Limb (tissue), 2 donors: Measurements from ENCODE around the gene TTI1.
A peak's percentile ranks its signal among the peaks of the same experiment; 100 is the strongest.

ENCODE experiments used
- DNase-seq, 2 donors: peaks; one replicate each; pipeline ENCODE4 v3.0.0-alpha.2; 2016; ENCODE audit errors: extremely low spot score in 2 of 2

Gene TTI1

GRCh38 chr20:38033330-38034107 lies at the start of gene TTI1, which contains the start of gene RPRD1B:
Gene TTI1 (minus strand): TSS chr20:38033456. CDS start chr20:38013816, 19,640 bp downstream.
Gene RPRD1B (plus strand): TSS chr20:38033746. CDS start chr20:38033948, 202 bp downstream.
- DNase-seq = peak; percentile 95

GRCh38 chr20:38082894-38083293 lies 49.6 kb upstream of the TTI1 start:
- DNase-seq = no peak

DNA sequence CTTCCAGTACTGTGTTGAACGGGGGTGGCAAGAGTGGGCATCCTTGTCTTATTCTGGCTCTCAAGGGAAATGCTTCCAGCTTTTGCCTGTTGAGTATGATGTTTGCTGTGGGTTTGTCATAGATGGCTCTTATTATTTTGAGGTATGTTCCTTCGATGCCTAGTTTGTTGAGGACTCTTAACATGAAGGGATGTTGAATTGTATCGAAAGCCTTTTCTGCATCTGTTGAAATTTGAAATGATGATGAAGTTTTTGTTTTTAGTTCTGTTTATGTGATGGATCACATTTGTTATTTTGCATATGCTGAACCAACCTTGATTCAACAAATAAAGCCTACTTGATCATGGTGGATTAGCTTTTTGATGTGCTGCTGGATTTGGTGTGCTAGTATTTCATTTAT lies 48.3 kb upstream of the TTI1 start:
- no peak for DNase-seq

- DNase-seq = no peak
Observed at GRCh38 chr20:38079353-38079752, 46.1 kb upstream of the TTI1 start.

DNA sequence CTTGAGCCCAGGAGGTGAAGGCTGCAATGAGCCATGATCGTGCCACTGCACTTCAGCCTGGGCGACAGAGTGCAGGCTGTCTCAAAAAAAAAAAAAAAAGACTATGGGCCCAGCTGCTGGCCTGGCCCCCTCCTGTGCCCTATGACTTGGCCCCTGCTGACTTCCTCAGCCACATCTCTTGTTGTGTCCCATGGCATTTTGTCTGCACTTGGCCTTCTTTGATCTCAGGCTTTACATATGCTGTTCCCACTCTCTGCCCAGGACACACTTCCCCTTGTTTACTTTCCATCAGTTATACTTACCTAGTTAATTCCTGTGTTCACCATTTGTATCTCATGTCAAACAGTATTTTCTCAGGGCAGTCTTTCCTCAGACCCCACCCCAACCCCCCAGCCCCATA lies 44.8 kb upstream of the TTI1 start:
- no peak for DNase-seq

DNA sequence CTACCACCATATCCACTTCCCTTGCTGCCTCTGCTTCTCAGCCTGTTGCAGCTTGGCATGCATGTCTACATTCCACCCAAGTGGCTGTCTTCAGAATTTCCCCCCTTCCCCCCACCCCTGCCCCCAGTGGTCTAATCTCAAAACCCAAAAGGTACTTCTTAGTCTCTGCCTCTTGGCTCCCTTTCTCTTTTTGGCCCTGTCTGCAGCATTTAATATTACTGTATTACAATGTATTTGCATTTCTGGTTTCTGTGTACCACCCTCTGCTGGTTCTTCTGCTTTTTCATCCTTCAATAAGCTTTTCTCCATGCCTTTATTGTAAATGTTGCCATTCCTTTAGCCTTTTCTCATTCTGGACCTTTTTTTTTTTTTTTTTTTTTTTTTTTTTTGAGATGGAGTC lies 43.3 kb upstream of the TTI1 start:
- no peak for DNase-seq

DNA sequence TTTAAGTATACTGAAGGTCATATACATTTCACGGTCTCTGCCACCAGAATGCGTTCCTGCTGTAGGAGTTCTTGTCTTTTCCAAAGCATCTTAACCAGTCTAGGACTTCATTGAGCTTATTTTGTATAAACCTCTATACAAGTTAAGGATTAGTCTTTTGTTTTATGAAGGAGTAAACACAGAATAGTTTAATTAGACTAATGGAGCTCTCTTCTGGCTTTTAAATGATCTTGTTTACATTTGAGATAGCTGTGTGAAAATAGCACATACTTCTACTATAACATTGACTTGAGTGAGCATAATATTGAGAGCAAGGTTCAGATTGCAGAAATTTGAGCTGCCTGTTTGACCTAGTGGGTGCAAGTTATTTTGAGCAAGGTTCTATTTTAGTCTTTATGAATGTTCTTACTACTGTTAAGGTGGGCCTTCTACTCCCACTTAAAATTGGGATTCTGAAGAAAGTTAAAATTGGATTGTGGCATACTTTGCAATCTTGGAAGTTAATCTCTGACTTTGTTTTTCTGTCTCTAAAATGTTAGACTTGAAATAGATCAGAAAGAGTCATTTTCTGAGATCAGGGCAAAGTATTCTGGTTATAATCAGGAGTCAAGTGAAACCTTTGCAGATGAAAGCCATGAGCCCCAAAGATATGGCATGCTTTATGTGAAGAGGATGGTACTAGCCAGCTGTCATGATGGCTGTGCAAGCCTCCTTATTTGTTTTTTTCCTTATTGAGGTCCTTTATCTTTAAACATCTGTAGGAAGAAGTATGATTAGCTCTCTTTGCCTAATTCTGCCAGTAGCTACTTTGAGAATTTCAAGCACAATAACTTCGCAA lies 42.1 kb upstream of the TTI1 start:
- no peak for DNase-seq

- peak in 1 of 2 donors; percentile 55 for DNase-seq
Observed at GRCh38 chr20:38073307-38074071, 40.2 kb upstream of the TTI1 start.

- no peak for DNase-seq
Observed at GRCh38 chr20:38072898-38073297, 39.6 kb upstream of the TTI1 start.

DNA sequence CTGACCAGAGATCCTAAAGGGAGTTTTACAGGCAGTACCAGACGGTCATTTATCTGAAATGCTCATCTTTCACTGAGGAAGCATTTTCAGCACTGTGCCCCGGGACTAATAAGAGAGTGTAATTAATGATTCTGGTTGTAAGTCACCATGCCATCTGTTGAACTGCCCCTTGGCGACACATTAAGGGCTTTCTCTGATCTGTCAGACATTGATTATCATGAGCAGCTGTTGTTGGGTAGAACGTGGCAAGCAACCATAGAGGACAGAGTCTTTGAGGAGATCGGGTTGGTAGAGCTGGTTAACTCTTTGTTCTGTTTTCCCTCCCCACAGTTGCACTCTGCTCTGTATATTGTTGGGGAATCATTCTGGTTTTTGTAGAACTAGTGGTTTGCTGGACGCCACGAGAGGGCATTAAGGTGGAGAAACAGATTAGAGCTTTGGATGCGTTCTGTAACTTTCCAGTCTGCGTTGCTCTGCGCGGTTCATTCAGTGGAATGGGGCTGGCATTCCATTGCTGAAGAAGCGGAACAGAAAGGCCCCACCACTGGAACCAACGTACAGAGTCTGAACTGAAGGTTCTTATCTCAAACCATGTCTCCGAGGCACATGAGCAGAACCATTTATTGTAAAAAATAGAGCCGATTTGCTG lies 34.6 kb upstream of the TTI1 start:
- no peak for DNase-seq

- DNase-seq = no peak
Observed at GRCh38 chr20:38066969-38067716, 33.9 kb upstream of the TTI1 start.

GRCh38 chr20:38065764-38066375 lies 32.6 kb upstream of the TTI1 start:
- DNase-seq = no peak

DNA sequence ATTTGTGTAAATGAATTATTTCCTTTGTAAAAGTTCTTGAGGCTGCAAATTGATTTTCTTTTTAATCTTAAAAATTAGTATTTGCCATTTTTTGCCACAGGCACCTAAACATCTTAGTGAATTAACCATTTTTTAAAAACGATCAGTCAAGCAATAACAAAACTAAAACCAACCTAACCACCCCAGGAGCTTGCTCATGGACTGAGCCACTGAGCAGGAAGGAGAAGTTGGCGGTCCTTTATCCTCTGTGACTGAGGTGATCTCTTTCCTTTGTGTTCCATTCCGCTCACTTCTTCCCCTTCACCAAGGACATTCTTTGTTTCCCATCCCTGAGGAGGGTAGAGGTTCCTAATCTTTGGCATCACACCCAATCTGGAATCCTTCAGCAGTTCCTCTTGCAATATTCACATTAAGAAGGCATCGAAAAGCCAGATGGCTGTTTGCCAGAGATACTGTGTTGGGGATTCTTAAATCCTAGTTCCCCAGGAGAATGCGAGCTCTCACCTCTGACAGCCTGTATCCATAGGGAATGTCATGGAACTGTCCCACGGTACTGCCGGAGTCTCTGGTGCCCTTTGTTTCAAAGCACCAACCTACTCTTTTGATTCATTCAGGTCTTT lies 30.8 kb upstream of the TTI1 start:
- no peak for DNase-seq

DNA sequence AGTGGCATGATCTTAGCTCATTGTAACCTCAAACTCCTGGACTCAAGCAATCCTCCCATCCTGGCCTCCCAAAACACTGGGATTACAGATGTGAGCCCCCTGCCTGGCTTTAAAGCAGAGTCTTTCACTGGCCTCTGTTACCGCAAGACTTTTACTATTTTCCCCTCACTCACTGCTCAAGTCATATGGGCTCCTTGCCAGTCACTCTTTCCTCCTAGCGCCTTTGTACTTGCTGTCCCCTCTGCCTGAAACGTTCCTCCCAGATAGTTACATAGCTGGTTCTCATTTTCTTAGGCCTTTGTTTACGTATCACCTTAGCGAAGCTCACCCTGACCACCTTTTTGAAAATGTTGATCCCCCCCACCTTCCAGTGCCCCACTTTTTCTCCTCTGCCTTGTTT lies 29.6 kb upstream of the TTI1 start:
- no peak for DNase-seq

- DNase-seq = no peak
Observed at GRCh38 chr20:38061109-38061508, 27.9 kb upstream of the TTI1 start.

DNA sequence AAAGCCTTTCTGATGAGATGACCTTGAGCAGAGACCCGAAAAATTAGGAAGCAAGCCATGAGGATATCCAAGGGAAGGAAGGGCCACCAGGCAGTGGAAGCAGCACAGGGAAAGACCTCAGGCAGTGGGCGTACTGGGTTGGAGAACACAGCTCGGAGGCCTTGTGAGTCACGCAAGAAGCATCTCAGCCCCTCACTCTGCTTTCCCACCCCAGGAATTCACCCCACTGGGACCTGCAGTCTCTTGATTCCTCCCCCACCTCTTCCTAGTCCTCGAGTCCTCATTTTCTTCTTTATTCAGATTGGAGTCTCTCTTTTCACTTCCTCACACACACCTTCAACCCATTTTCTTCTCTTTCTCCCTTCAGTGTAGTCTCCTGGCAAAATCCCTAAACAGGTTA lies 27.3 kb upstream of the TTI1 start:
- no peak for DNase-seq

- no peak for DNase-seq
Observed at GRCh38 chr20:38059832-38060231, 26.6 kb upstream of the TTI1 start.

- peak; percentile 71 to 82 for DNase-seq
Observed at GRCh38 chr20:38057351-38057972, 24.2 kb upstream of the TTI1 start.

DNA sequence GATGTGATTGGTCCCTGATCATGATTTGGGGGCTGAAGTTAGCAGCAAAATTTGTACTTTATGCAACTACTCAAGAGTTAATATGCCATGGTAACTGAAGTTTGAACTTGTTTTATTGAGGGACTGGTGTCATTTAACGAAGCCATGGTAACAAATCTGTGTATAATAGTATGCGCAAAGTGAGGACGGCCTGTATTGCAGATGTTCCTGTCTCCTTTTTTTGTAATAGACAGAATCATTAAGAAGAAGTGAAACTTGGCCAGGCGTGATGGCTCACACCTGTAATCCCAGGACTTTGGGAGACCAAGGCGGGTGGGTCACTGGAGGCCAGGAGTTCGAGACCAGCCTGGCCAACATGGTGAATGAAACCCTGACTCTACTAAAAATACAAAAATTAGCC lies 22.6 kb upstream of the TTI1 start:
- DNase-seq = no peak
